SK-N-MC (cell line): ENCODE data around the gene MORC4.

Source experiments
- EZH2 ChIP-seq: fragments of 200-600 bp; sonication (generic); IDR thresholded peaks from one replicate; pipeline ENCODE4 v1.6.1; 2017; ENCODE audit warnings: antibody characterized with exemption
- FOXP2 ChIP-seq: optimal IDR thresholded peaks from 2 replicates; pipeline ENCODE3; 2011; ENCODE audit warnings: mild to moderate bottlenecking, moderate library complexity; ENCODE audit not compliant: insufficient read depth; ENCODE audit errors: extremely low read length, control extremely low read depth
- POLR2AphosphoS5 ChIP-seq: IDR thresholded peaks from 2 replicates; pipeline ENCODE4 v1.6.1; 2012; ENCODE audit warnings: mild to moderate bottlenecking, low read depth, low read length, borderline replicate concordance

DNA sequence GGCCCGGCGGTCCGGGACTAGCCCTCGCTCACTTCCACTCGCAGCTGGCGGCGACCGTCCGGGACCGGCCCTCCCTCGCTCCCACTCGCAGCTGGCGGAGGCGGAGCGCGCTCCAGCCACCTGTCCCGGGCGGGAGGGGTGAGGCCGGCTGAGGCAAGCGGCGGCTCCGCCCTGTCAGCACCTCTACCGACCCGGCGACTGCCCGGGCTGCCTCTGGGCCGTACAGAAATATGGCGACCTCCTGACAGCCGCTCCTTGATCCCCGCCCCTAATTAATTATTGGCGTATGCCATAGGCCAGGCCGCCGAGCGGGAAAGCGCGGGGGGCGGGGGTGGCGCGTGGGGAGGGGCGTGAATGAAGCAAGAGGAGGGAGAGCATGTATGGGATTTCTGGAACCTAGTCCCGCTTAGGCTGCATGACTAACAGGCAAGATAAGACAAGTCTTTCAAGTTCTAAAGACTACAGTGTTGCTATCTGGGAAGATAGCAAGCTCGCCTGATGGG, at the start of gene MORC4:
- TF ChIP-seq POLR2AphosphoS5 (peak; percentile 35; the same call in 1 of the 2 replicates), EZH2 (no peak), FOXP2 (no peak)
